ENCODE measurements around the gene EOLA2. TPM values are rescaled to one million over a fixed set of nuclear protein-coding genes. Genes with fewer than 3 reads are reported as not detected.
"Not testable (repeated sequence)": the region's sequence is repeated elsewhere in the genome, so short reads cannot be mapped to it uniquely, and the experiment has no call there.

The EOLA2 gene
- total RNA-seq, 1 donor from 2014 or later, result 45.1 TPM

- Mint-ChIP-seq H3K27ac (no peak overlapping the region), H3K27me3 (ENCODE audit: low read depth) (no peaks in the 10 kb centered on the region), H3K4me3 (ENCODE audit: low read depth) (no peak overlapping the region), H3K9me3 (no peaks in the 10 kb centered on the region), H3K4me1 (ENCODE audit: low read depth) (peaks cover 6% of the 10 kb centered on the region), H3K36me3 (ENCODE audit: low read depth) (no peaks in the 10 kb centered on the region)
- DNase-seq (ENCODE audit: low spot score), result no peak
- intact Hi-C loops (cut with micrococcal nuclease), result no loop called here
Observed at GRCh38 chrX:149898554-149898953, 39.7 kb downstream of the EOLA2 start.

- H3K4me3 Mint-ChIP-seq (ENCODE audit: low read depth); H3K27me3 Mint-ChIP-seq (ENCODE audit: low read depth); intact Hi-C loops (cut with micrococcal nuclease); H3K4me1 Mint-ChIP-seq (ENCODE audit: low read depth); DNase-seq (ENCODE audit: low spot score); H3K9me3 Mint-ChIP-seq; H3K36me3 Mint-ChIP-seq (ENCODE audit: low read depth); H3K27ac Mint-ChIP-seq: not testable (repeated sequence)
Observed at GRCh38 chrX:149890828-149891227, 47.5 kb downstream of the EOLA2 start.

Other genes with a start within 250 kb of the EOLA2 start
- gene MAGEA11, start 226.4 kb downstream of the EOLA2 start, total RNA-seq, result not detected in 2 replicates
- gene HSFX1, start 164.4 kb downstream of the EOLA2 start, total RNA-seq, result 0.57 and 1.2 TPM in 2 replicates
- gene MAGEA9, start 156.6 kb downstream of the EOLA2 start, total RNA-seq, result not detected in 2 replicates
- gene MAGEA8, start 57.3 kb downstream of the EOLA2 start, total RNA-seq, result not detected in 2 replicates
- not detected in 2 replicates for gene HSFX4, start 8.9 kb downstream of the EOLA2 start, total RNA-seq